ENCODE data around the gene LTA4H.

The LTA4H gene

GRCh38 chr12:95963096-95963495 lies 72.3 kb downstream of the LTA4H start:
- H3K9me3 ChIP-seq (ENCODE audit: control insufficient read depth in 5 of 5, low read length in 5 of 5), result no peaks in the 10 kb centered on the region
- no peak overlapping the region for H3K9ac ChIP-seq (ENCODE audit: low read length in 5 of 5)
- H3K4me1 ChIP-seq (ENCODE audit: control insufficient read depth in 5 of 5, insufficient read depth in 5 of 5, low read length in 5 of 5), result no peaks in the 10 kb centered on the region
- no peak overlapping the region for H3K4me3 ChIP-seq (ENCODE audit: low read depth in 1 of 5, low read length in 5 of 5)
- H3K36me3 ChIP-seq (ENCODE audit: control insufficient read depth in 5 of 5, insufficient read depth in 5 of 5, low read length in 5 of 5), result no peaks in the 10 kb centered on the region
- H3K27me3 ChIP-seq (ENCODE audit: control insufficient read depth in 5 of 5, insufficient read depth in 4 of 5, low read length in 5 of 5), result no peaks in the 10 kb centered on the region
- no peak overlapping the region for H3K27ac ChIP-seq (ENCODE audit: low read depth, low read length)

- Histone ChIP-seq H3K36me3 (ENCODE audit: control insufficient read depth in 5 of 5, insufficient read depth in 5 of 5, low read length in 5 of 5) (no peaks in the 10 kb centered on the region), H3K9me3 (ENCODE audit: control insufficient read depth in 5 of 5, low read length in 5 of 5) (no peaks in the 10 kb centered on the region), H3K27me3 (ENCODE audit: control insufficient read depth in 5 of 5, insufficient read depth in 4 of 5, low read length in 5 of 5) (no peaks in the 10 kb centered on the region), H3K4me1 (ENCODE audit: control insufficient read depth in 5 of 5, insufficient read depth in 5 of 5, low read length in 5 of 5) (no peaks in the 10 kb centered on the region), H3K4me3 (ENCODE audit: low read depth in 1 of 5, low read length in 5 of 5) (no peak overlapping the region), H3K27ac (ENCODE audit: low read depth, low read length) (no peak overlapping the region), H3K9ac (ENCODE audit: low read length in 5 of 5) (no peak overlapping the region)
These were observed 73.2 kb downstream of the LTA4H start for GRCh38 chr12:95962222-95962621.

- H3K27ac ChIP-seq (ENCODE audit: low read depth, low read length), result no peak overlapping the region
- no peaks in the 10 kb centered on the region for H3K4me1 ChIP-seq (ENCODE audit: control insufficient read depth in 5 of 5, insufficient read depth in 5 of 5, low read length in 5 of 5)
- no peak overlapping the region for H3K9ac ChIP-seq (ENCODE audit: low read length in 5 of 5)
- no peak overlapping the region for H3K4me3 ChIP-seq (ENCODE audit: low read depth in 1 of 5, low read length in 5 of 5)
- H3K36me3 ChIP-seq (ENCODE audit: control insufficient read depth in 5 of 5, insufficient read depth in 5 of 5, low read length in 5 of 5), result no peaks in the 10 kb centered on the region
- H3K9me3 ChIP-seq (ENCODE audit: control insufficient read depth in 5 of 5, low read length in 5 of 5), result no peaks in the 10 kb centered on the region
- peaks cover 0 to 6% (median 0%) of the 10 kb centered on the region in 5 donors for H3K27me3 ChIP-seq (ENCODE audit: control insufficient read depth in 5 of 5, insufficient read depth in 4 of 5, low read length in 5 of 5)
These were observed 75.1 kb downstream of the LTA4H start for GRCh38 chr12:95960241-95960640.

- Histone ChIP-seq H3K27me3 (ENCODE audit: control insufficient read depth in 5 of 5, insufficient read depth in 4 of 5, low read length in 5 of 5) (peaks cover 0 to 6% (median 0%) of the 10 kb centered on the region in 5 donors), H3K36me3 (ENCODE audit: control insufficient read depth in 5 of 5, insufficient read depth in 5 of 5, low read length in 5 of 5) (no peaks in the 10 kb centered on the region), H3K4me1 (ENCODE audit: control insufficient read depth in 5 of 5, insufficient read depth in 5 of 5, low read length in 5 of 5) (no peaks in the 10 kb centered on the region), H3K4me3 (ENCODE audit: low read depth in 1 of 5, low read length in 5 of 5) (no peak overlapping the region), H3K9ac (ENCODE audit: low read length in 5 of 5) (no peak overlapping the region), H3K27ac (ENCODE audit: low read depth, low read length) (no peak overlapping the region), H3K9me3 (ENCODE audit: control insufficient read depth in 5 of 5, low read length in 5 of 5) (no peaks in the 10 kb centered on the region)
These were observed 76.3 kb downstream of the LTA4H start for GRCh38 chr12:95959107-95959506.

GRCh38 chr12:95956557-95957145 lies 78.7 kb downstream of the LTA4H start:
- H3K9ac ChIP-seq (ENCODE audit: low read length in 5 of 5), result no peak overlapping the region

GRCh38 chr12:95955549-95956159 lies 79.7 kb downstream of the LTA4H start:
- H3K4me1 ChIP-seq (ENCODE audit: control insufficient read depth in 5 of 5, insufficient read depth in 5 of 5, low read length in 5 of 5), result no peaks in the 10 kb centered on the region
- no peaks in the 10 kb centered on the region for H3K9me3 ChIP-seq (ENCODE audit: control insufficient read depth in 5 of 5, low read length in 5 of 5)
- H3K27me3 ChIP-seq (ENCODE audit: control insufficient read depth in 5 of 5, insufficient read depth in 4 of 5, low read length in 5 of 5), result peaks cover 0 to 6% (median 0%) of the 10 kb centered on the region in 5 donors
- H3K36me3 ChIP-seq (ENCODE audit: control insufficient read depth in 5 of 5, insufficient read depth in 5 of 5, low read length in 5 of 5), result no peaks in the 10 kb centered on the region
- no peak overlapping the region for H3K4me3 ChIP-seq (ENCODE audit: low read depth in 1 of 5, low read length in 5 of 5)
- H3K9ac ChIP-seq (ENCODE audit: low read length in 5 of 5), result no peak overlapping the region
- no peak overlapping the region for H3K27ac ChIP-seq (ENCODE audit: low read depth, low read length)

More at GRCh38 chr12:95956557-95957145, 78.7 kb downstream of the LTA4H start:
- H3K36me3 ChIP-seq (ENCODE audit: control insufficient read depth in 5 of 5, insufficient read depth in 5 of 5, low read length in 5 of 5), result no peaks in the 10 kb centered on the region
- H3K4me1 ChIP-seq (ENCODE audit: control insufficient read depth in 5 of 5, insufficient read depth in 5 of 5, low read length in 5 of 5), result no peaks in the 10 kb centered on the region
- H3K9me3 ChIP-seq (ENCODE audit: control insufficient read depth in 5 of 5, low read length in 5 of 5), result no peaks in the 10 kb centered on the region
- H3K27ac ChIP-seq (ENCODE audit: low read depth, low read length), result no peak overlapping the region
- no peak overlapping the region for H3K4me3 ChIP-seq (ENCODE audit: low read depth in 1 of 5, low read length in 5 of 5)
- peaks cover 0 to 6% (median 0%) of the 10 kb centered on the region in 5 donors for H3K27me3 ChIP-seq (ENCODE audit: control insufficient read depth in 5 of 5, insufficient read depth in 4 of 5, low read length in 5 of 5)

- no peak overlapping the region for H3K9ac ChIP-seq (ENCODE audit: low read length in 5 of 5)
- no peaks in the 10 kb centered on the region for H3K36me3 ChIP-seq (ENCODE audit: control insufficient read depth in 5 of 5, insufficient read depth in 5 of 5, low read length in 5 of 5)
- H3K27ac ChIP-seq (ENCODE audit: low read depth, low read length), result no peak overlapping the region
- no peak overlapping the region for H3K4me3 ChIP-seq (ENCODE audit: low read depth in 1 of 5, low read length in 5 of 5)
- no peaks in the 10 kb centered on the region for H3K4me1 ChIP-seq (ENCODE audit: control insufficient read depth in 5 of 5, insufficient read depth in 5 of 5, low read length in 5 of 5)
- H3K27me3 ChIP-seq (ENCODE audit: control insufficient read depth in 5 of 5, insufficient read depth in 4 of 5, low read length in 5 of 5), result peaks cover 0 to 6% (median 0%) of the 10 kb centered on the region in 5 donors
- no peaks in the 10 kb centered on the region for H3K9me3 ChIP-seq (ENCODE audit: control insufficient read depth in 5 of 5, low read length in 5 of 5)
These were observed 82.4 kb downstream of the LTA4H start for GRCh38 chr12:95953000-95953399.

GRCh38 chr12:95951515-95951914 lies 83.9 kb downstream of the LTA4H start:
- Histone ChIP-seq H3K27ac (ENCODE audit: low read depth, low read length) (no peak overlapping the region), H3K9ac (ENCODE audit: low read length in 5 of 5) (no peak overlapping the region), H3K4me3 (ENCODE audit: low read depth in 1 of 5, low read length in 5 of 5) (no peak overlapping the region)

More at GRCh38 chr12:95951515-95951914, 83.9 kb downstream of the LTA4H start:
- no peaks in the 10 kb centered on the region for H3K9me3 ChIP-seq (ENCODE audit: control insufficient read depth in 5 of 5, low read length in 5 of 5)
- no peaks in the 10 kb centered on the region for H3K36me3 ChIP-seq (ENCODE audit: control insufficient read depth in 5 of 5, insufficient read depth in 5 of 5, low read length in 5 of 5)
- H3K4me1 ChIP-seq (ENCODE audit: control insufficient read depth in 5 of 5, insufficient read depth in 5 of 5, low read length in 5 of 5), result no peaks in the 10 kb centered on the region
- H3K27me3 ChIP-seq (ENCODE audit: control insufficient read depth in 5 of 5, insufficient read depth in 4 of 5, low read length in 5 of 5), result peaks cover 0 to 2% (median 0%) of the 10 kb centered on the region in 5 donors

All from subcutaneous abdominal adipose tissue (tissue), 5 donors.